Measurements from ENCODE around the gene CLPTM1L. TPM values are rescaled to one million over a fixed set of nuclear protein-coding genes. Genes with fewer than 3 reads are reported as not detected.
"Not testable (repeated sequence)": the region's sequence is repeated elsewhere in the genome, so short reads cannot be mapped to it uniquely, and the experiment has no call there.

The CLPTM1L gene
- total and polyA plus RNA-seq, 2 experiments from 2014 or later: 129 to 130 TPM

- Histone ChIP-seq H4K20me1 (ENCODE audit: insufficient read depth, poor library complexity, severe bottlenecking) (no peaks in the 10 kb centered on the region), H3K79me2 (no peaks in the 10 kb centered on the region), H2AFZ (no peak overlapping the region), H3K9me2 (replicated peaks; ENCODE audit: insufficient read depth) (no peaks in the 10 kb centered on the region), H3K27ac (no peak overlapping the region), H3K27me3 (peaks cover 2% of the 10 kb centered on the region), H3K4me1 (ENCODE audit: insufficient read depth) (no peaks in the 10 kb centered on the region), H3K4me3 (no peak overlapping the region), H3K36me3 (replicated peaks; ENCODE audit: insufficient read depth, low read depth) (no peaks in the 10 kb centered on the region), H3K4me2 (no peak overlapping the region), H3K9me3 (ENCODE audit: low read depth) (no peaks in the 10 kb centered on the region)
- WGBS (ENCODE audit: low lambda C conversion rate, missing lambda C conversion rate): 94% methylated on average over 25 of the region's 37 CpGs
- TF ChIP-seq EZH2phosphoT487 (IDR thresholded peaks at IDR 0.05; ENCODE audit: low read depth, severe bottlenecking, unreplicated experiment) (no peak), EZH2 (IDR thresholded peaks at IDR 0.05; ENCODE audit: borderline replicate concordance) (no peak)
- TF ChIP-seq, protein P1, sequence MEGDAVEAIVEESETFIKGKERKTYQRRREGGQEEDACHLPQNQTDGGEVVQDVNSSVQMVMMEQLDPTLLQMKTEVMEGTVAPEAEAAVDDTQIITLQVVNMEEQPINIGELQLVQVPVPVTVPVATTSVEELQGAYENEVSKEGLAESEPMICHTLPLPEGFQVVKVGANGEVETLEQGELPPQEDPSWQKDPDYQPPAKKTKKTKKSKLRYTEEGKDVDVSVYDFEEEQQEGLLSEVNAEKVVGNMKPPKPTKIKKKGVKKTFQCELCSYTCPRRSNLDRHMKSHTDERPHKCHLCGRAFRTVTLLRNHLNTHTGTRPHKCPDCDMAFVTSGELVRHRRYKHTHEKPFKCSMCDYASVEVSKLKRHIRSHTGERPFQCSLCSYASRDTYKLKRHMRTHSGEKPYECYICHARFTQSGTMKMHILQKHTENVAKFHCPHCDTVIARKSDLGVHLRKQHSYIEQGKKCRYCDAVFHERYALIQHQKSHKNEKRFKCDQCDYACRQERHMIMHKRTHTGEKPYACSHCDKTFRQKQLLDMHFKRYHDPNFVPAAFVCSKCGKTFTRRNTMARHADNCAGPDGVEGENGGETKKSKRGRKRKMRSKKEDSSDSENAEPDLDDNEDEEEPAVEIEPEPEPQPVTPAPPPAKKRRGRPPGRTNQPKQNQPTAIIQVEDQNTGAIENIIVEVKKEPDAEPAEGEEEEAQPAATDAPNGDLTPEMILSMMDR (IDR thresholded peaks at IDR 0.05; ENCODE audit: poor library complexity): no peak
- no peak for DNase-seq (ENCODE audit: low spot score)
These were observed 56.2 kb downstream of the CLPTM1L start for GRCh38 chr5:1288439-1289335.

DNA sequence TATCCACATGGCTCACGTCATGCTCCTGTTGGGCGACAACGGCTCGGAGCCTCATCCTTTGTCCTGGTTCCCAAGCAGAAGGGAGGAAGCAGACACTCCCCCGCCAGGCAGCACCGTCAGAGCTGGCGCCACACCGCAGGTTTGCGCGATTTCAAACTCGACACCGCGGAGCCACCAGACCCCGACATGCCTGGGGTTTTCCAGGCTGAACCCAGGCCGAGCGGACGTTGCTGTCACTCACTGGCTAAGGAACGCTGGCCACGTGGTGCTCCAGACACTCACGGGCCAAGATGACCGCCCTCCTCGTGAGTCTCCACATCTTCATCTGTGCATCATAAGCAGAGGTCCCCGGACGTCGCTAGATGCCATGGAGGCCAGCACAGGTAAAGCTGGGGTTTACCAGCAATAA, 59.0 kb downstream of the CLPTM1L start:
- Histone ChIP-seq H3K36me3 (replicated peaks; ENCODE audit: insufficient read depth, low read depth) (no peaks in the 10 kb centered on the region), H3K4me1 (ENCODE audit: insufficient read depth) (no peaks in the 10 kb centered on the region)
- WGBS (ENCODE audit: low lambda C conversion rate, missing lambda C conversion rate): 96% methylated on average over 25 of the region's 25 CpGs

GRCh38 chr5:1285141-1285540, 59.8 kb downstream of the CLPTM1L start:
- H3K4me2 ChIP-seq: no peak overlapping the region
- no peaks in the 10 kb centered on the region for H4K20me1 ChIP-seq (ENCODE audit: insufficient read depth, poor library complexity, severe bottlenecking)
- no peak for DNase-seq (ENCODE audit: low spot score)
- no peaks in the 10 kb centered on the region for H3K9me2 ChIP-seq (replicated peaks; ENCODE audit: insufficient read depth)
- WGBS (ENCODE audit: low lambda C conversion rate, missing lambda C conversion rate): 98% methylated on average over 10 of the region's 12 CpGs
- no peaks in the 10 kb centered on the region for H3K79me2 ChIP-seq
- no peak overlapping the region for H2AFZ ChIP-seq
- H3K27me3 ChIP-seq: no peaks in the 10 kb centered on the region
- H3K36me3 ChIP-seq (replicated peaks; ENCODE audit: insufficient read depth, low read depth): no peaks in the 10 kb centered on the region
- no peak for TF ChIP-seq EZH2 (IDR thresholded peaks at IDR 0.05; ENCODE audit: borderline replicate concordance)
- H3K4me3 ChIP-seq: no peak overlapping the region
- no peaks in the 10 kb centered on the region for H3K9me3 ChIP-seq (ENCODE audit: low read depth)
- H3K4me1 ChIP-seq (ENCODE audit: insufficient read depth): no peaks in the 10 kb centered on the region
- no peak overlapping the region for H3K27ac ChIP-seq

More for the DNA sequence above, 59.0 kb downstream of the CLPTM1L start:
- DNase-seq (ENCODE audit: low spot score): no peak
- Histone ChIP-seq H3K4me3 (no peak overlapping the region), H3K9me2 (replicated peaks; ENCODE audit: insufficient read depth) (no peaks in the 10 kb centered on the region), H3K27me3 (no peaks in the 10 kb centered on the region), H3K9me3 (ENCODE audit: low read depth) (no peaks in the 10 kb centered on the region), H3K4me2 (no peak overlapping the region), H3K27ac (no peak overlapping the region), H4K20me1 (ENCODE audit: insufficient read depth, poor library complexity, severe bottlenecking) (no peaks in the 10 kb centered on the region), H3K79me2 (no peaks in the 10 kb centered on the region), H2AFZ (no peak overlapping the region)
- TF ChIP-seq, protein P1 (IDR thresholded peaks at IDR 0.05; ENCODE audit: poor library complexity): no peak
- TF ChIP-seq EZH2phosphoT487 (IDR thresholded peaks at IDR 0.05; ENCODE audit: low read depth, severe bottlenecking, unreplicated experiment): no peak
- TF ChIP-seq EZH2 (IDR thresholded peaks at IDR 0.05; ENCODE audit: borderline replicate concordance): no peak

DNA sequence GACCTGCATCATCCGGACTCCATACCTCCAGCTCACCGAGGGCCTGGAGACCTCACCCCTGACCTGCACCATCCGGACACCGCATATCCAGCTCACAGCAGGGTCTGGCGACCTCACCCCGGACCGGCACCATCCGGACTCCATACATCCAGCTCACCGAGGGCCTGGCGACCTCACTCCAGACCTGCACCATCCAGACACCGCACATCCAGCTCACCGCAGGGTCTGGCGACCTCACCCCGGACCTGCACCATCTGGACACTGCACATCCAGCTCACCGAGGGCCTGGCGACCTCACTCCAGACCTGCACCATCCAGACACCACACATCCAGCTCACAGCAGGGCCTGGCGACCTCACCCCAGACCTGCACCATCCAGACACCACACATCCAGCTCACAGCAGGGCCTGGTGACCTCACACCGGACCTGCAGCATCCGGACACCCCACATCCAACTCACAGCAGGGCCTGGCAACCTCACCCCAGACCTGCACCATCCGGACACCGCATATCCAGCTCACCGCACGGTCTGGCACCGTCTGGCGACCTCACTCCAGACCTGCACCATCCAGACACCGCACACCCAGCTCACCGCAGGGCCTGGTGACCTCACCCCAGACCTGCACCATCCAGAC, 60.4 kb downstream of the CLPTM1L start:
- WGBS (ENCODE audit: low lambda C conversion rate, missing lambda C conversion rate): 93% methylated on average over 26 of the region's 27 CpGs
- DNase-seq (ENCODE audit: low spot score): not testable (repeated sequence)

GRCh38 chr5:1283729-1284041, 61.2 kb downstream of the CLPTM1L start:
- not testable (repeated sequence) for H3K36me3 ChIP-seq (replicated peaks; ENCODE audit: insufficient read depth, low read depth); H4K20me1 ChIP-seq (ENCODE audit: insufficient read depth, poor library complexity, severe bottlenecking); DNase-seq (ENCODE audit: low spot score); H3K4me2 ChIP-seq; H3K9me3 ChIP-seq (ENCODE audit: low read depth); H3K4me3 ChIP-seq; H3K27ac ChIP-seq; H3K9me2 ChIP-seq (replicated peaks; ENCODE audit: insufficient read depth); H2AFZ ChIP-seq; H3K27me3 ChIP-seq; H3K4me1 ChIP-seq (ENCODE audit: insufficient read depth); H3K79me2 ChIP-seq
- WGBS (ENCODE audit: low lambda C conversion rate, missing lambda C conversion rate): 100% methylated on average over 7 of the region's 16 CpGs

More for the DNA sequence above, 60.4 kb downstream of the CLPTM1L start:
- not testable (repeated sequence) for H3K4me3 ChIP-seq; H3K4me1 ChIP-seq (ENCODE audit: insufficient read depth); H3K9me3 ChIP-seq (ENCODE audit: low read depth); H3K4me2 ChIP-seq; H3K36me3 ChIP-seq (replicated peaks; ENCODE audit: insufficient read depth, low read depth); H3K27me3 ChIP-seq; H2AFZ ChIP-seq; H3K27ac ChIP-seq; H3K79me2 ChIP-seq; H3K9me2 ChIP-seq (replicated peaks; ENCODE audit: insufficient read depth); H4K20me1 ChIP-seq (ENCODE audit: insufficient read depth, poor library complexity, severe bottlenecking)

GRCh38 chr5:1282993-1283728, 61.7 kb downstream of the CLPTM1L start:
- not testable (repeated sequence) for H3K79me2 ChIP-seq; DNase-seq (ENCODE audit: low spot score); H3K9me3 ChIP-seq (ENCODE audit: low read depth); H3K4me1 ChIP-seq (ENCODE audit: insufficient read depth); H3K9me2 ChIP-seq (replicated peaks; ENCODE audit: insufficient read depth); H3K4me2 ChIP-seq; H2AFZ ChIP-seq; H3K36me3 ChIP-seq (replicated peaks; ENCODE audit: insufficient read depth, low read depth); H3K4me3 ChIP-seq; H3K27me3 ChIP-seq; H3K27ac ChIP-seq; H4K20me1 ChIP-seq (ENCODE audit: insufficient read depth, poor library complexity, severe bottlenecking)
- WGBS (ENCODE audit: low lambda C conversion rate, missing lambda C conversion rate): 96% methylated on average over 31 of the region's 40 CpGs
